LoVo (cell line): ENCODE measurements around the gene DPYD.

Experiments
- DNase-seq: peaks from one replicate; pipeline ENCODE4 v3.0.0-alpha.2; 2016; ENCODE audit warnings: low spot score

Gene DPYD

GRCh38 chr1:97920832-97921571 is at the start of gene DPYD:
Gene DPYD (minus strand): TSS chr1:97921034. CDS start chr1:97920922, 112 bp downstream.
- peak; percentile 87 for DNase-seq

- DNase-seq, result no peak
Measured at GRCh38 chr1:97960470-97960869, 39.6 kb upstream of the DPYD start.

- DNase-seq, result no peak
Measured at GRCh38 chr1:97947695-97948094, 26.9 kb upstream of the DPYD start.

- no peak for DNase-seq
Measured at GRCh38 chr1:97943354-97943753, 22.5 kb upstream of the DPYD start.

DNA sequence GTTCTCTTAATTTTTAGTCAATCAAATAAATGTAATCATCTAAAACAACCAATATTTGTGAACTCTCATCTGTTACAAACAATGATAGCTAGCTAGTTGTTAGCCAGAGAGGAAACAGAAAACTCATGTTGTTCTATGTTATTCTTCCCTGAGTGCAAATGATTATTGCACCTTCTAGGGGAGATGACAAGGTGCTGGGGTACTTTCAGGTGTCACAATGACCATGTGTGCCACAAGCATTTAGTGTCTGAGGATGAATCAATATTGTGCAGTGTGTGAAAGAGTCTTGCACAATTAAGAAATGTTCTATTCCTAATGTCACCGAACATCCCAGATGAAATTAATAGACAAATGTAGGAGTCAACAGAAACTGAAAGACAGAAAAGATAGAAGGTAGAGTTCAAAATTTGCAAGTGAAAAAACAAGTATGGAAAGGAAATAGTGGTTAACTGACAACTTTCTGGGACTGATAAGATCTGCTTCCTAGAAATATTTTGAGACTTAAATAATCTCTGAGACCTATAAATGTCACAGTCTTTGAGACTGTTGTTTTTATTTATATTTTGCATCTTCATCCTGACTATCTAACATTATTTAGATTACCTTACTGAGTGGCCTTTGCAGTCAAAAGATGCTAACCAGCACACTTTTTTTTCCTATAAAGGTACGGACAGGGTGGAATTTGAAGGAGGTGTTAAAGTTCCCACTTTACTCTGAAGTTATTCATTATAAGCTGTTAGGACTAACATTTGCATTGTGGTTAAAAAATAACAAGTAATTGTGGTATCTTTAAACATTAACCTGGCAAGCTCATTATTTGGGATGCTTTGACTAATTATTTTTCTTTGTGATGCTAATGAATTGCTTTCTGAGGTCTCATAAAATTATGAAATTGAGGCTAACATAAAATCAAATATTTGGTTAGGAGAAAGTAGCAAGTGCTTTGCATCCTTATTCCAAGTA is 21.6 kb upstream of the DPYD start:
- no peak for DNase-seq

DNA sequence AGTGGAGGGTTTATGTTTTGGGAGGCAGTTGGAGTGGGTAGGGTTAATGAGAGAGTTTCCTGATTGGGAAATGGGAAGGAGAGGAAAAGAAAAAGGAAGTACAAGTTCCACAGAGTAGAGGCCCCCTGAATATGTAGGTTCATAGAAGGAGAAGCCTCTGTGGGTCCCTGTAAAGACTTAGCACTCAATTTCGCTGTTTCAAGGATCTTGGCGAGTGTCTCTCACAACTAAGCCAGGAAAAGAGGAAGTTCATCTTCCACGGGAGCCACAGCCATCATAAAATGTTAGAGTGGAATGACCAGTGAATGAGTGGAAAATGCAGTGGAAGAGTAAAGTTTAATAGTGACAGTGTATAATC is 17.4 kb upstream of the DPYD start:
- DNase-seq, result peak; percentile 2

GRCh38 chr1:97936976-97937375 is 16.1 kb upstream of the DPYD start:
- DNase-seq, result no peak

GRCh38 chr1:97934491-97934890 is 13.7 kb upstream of the DPYD start:
- no peak for DNase-seq

DNA sequence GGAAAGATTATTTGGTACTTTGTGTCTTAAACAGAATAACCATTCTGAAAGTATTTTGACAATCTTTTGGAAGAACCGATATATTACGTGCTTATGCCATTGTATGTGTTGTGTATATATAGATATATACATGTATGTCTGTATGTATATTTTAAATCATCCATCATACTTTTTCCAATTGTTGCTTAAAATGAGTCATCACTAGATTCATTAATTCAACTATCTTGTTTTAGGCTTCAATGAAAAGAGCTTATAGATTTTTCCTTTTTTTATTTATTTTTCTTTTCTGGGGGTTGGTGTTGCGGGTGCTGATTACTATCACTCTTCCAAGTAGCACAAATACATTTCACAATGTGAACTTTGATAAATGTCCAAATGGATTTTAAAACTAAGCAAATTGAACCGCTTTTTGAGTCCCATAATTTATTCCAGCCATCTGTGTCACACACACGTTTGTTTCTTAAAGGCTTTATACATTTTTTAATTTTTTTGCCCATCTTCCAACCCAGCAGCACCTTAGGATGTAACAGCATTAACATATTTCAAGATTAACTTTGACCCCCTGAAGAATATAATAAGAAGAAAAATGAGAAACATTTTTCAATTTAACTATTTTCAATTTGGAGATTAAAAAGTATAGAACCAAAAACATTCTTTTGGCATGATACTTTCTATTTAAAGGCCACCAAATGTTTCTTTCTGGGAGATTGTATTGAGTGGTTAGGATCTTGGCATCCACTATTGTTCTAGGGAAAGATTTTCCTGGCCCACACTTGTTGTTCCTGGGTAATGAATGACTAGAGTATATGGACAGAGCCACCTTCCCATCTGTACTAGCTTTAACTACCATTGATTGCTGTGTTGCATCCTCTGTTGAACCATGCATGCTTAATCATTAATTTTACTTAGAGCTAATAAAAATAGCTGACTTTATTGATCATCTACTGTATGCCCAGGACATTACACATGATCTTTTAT is 9.3 kb upstream of the DPYD start:
- DNase-seq, result no peak

GRCh38 chr1:97926017-97926708 is 5.3 kb upstream of the DPYD start:
- no peak for DNase-seq

- DNase-seq, result no peak
Measured at GRCh38 chr1:97925151-97925550, 4.3 kb upstream of the DPYD start.

GRCh38 chr1:97923811-97924210 is 3.0 kb upstream of the DPYD start:
- DNase-seq, result no peak

DNA sequence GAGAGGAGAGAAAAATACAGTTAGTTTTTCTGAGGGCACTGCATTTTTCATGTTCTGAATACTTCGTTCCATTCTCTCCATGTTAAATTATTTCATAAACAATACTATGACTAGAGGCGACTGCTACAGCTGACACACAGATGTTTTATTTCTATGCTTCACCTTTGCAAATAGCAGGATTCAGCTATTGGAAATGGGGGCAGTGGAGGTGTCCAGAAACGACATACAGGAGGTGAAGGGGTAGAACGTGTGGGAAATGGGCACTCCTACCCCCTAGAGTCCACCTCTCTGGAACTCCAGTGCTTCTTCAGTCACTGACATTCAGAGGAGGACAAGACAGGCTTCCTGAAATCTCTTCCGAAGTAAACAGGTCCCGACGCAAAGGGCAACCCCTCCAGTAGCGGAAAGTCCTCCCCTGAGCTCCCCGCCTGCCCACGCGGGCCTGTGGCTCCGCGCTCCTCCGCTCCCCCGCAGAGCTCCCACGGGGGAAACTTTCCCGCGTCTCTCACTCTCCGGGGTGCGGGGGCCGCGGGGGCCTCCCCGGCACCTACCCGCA is 480 bp downstream of the DPYD start:
- DNase-seq, result peak; percentile 17

DNA sequence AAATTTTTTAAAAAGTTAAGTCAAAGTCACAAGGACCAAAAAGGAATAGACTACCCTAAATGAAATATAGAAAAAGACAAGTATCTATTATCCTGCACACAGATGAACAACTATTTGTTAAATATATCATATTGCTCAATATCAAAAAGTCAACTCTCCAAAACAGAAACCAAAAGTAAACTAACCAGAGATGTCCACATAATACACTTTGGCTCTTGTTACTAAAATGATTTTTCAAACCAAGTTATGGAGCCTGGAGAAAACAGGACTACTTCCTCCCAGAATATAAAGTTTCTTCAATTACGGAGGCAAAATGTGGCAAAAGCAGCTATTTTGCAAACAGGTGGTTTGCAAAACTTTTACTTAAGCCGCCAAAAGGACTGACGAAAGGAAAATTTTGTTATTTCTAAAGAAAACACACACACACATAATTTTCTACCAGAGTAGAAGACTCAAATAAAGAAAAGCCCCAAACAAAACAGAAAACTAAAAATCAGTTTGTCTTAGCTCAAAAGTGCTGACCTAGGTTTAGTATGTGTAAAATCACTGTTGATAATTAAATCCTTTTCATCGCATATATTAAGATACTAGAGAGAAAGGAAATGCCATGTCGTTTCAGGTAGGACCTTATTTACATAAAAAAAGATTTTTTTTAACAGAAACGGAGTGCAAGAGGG is 1.1 kb downstream of the DPYD start:
- DNase-seq, result peak; percentile 31

GRCh38 chr1:97918961-97919360 is 1.9 kb downstream of the DPYD start:
- no peak for DNase-seq

DNA sequence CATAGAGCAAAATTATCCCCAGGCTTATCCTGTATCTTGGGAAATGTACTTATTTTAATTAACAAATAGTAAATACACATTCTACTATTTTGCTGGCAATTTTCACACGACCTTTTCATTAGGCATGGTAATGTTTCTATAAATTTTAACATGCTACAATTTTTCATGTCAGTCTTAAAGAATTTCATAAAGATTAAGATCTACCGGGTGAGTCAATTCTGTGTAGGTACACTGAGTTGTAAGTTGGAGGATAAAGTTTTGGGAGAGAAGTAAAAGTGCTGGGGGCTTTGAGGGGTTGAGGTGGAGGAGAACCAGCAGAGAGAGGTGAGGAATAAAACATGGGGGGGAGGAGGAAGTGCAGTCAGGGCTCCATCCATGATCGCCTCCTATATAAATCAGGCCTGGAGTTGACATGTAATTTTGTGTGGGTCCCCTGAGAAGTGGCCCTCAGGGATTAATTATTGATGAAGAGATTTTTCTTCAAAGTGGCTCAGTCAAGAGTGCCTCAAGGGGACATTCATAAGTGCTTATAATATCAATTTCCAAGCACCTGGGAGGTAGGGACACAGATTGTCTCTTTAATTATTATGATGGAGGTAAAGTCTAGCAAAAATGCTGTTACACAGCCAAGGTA is 7.2 kb downstream of the DPYD start:
- no peak for DNase-seq

DNA sequence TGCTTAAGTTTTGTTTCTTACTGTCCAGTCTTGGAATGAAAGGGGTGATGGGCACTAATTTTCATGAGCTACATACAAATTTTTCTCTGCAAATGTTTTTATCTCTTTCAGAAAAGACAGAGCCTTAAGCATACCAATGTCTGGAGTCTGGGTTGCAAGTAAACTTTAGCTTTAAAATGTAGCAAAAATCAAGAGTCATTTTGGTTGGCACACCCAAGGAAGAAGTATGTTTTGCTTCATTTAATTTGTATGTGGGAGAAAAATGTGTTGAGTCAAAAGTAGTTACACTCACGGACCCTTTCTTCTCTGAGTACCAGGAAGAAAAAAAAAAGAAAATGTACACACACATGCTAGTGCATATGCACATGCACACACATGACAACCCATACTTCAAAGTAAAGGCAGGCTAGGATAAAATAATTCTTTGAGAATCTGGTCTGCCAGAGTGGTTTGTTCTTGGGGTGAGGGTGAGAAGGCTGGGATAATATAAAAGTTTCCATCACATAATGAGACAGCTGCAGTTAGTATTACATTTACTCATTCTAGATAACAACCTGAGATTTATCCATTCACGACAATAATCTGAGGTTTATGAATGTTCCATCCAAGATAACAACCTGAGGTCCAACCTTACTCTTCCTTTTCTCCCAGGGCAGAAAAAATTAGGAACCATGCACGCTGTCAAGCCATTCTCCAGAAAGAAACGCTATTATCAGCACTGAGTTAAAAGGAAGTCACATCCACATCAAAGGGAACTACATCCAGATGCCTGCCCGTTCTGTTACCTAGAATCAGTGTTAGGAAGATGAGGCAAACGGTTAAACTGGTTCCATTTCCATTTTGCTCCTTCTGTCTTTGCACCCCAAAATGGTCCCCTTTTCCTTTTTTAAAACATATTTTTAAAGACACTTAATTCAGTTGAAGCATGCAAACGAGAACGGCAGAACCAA is 9.3 kb downstream of the DPYD start:
- no peak for DNase-seq

DNA sequence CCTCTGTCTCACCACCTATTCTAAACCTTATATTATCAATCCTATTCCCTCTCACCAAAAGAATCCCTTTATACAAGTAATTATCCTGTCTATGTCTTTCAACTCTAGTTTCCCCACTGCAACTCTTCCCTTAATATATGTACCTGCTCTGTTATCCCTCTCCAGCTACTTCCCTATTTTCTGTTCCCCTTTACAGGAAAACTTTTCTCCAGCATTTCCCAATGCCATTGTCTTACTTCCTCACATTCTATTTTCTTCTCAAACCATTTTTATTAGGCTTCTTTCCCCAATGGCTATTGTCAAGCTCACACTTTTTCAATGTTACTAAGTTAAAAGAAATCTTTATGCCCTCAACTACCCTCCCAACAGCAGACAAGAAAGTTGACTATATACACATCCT is 11.6 kb downstream of the DPYD start:
- no peak for DNase-seq

DNA sequence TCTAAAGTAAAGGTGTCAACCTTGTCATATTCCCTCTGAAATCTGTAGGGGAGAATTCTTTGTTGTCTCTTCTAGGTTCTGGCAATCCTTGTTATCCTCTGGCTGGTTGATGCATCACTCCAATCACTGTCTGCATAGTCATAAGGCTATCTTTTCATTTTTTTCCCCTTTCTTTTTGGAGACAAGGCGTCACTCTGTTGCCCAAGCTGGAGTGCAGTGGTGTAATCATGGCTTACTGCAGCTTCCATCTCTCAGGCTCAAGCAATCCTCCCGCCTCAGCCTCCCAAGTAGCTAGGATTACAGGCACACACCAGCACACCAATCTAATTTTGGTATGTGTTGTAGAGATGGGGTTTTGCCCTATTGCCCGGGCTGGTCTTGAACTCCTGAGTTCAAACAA is 12.9 kb downstream of the DPYD start:
- no peak for DNase-seq
